ENCODE data around the gene LOC101059915.
A peak's percentile ranks its signal among the peaks of the same experiment; 100 is the strongest.
"Not testable (repeated sequence)": the region's sequence is repeated elsewhere in the genome, so short reads cannot be mapped to it uniquely, and the experiment has no call there.

The LOC101059915 gene

DNA sequence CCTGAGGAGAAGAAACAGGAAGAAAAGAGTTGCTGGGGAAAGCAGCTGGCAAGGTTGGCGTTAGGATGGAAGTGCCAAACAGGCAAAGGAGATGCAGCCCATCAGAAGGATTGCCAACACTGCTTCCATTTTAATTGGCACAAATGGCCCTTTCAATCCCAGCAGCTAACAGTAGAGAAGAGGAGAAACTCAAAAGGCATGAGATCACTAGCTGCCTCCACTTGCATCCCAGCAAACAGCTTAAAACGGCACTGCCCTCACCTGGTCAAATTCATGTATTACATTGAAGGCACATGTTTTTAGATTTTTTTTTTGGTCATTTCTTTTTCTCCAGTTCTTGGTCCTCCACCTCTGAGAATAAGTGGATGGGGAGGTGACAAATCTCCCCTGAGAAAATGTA is 14.9 kb upstream of the LOC101059915 start:
- H3K27me3 Mint-ChIP-seq: peaks cover 13% of the 10 kb centered on the region
- peak; percentile 71 for DNase-seq
- H3K9me3 Mint-ChIP-seq: no peaks in the 10 kb centered on the region
- no peak overlapping the region for H3K27ac Mint-ChIP-seq
- no peaks in the 10 kb centered on the region for H3K36me3 Mint-ChIP-seq (ENCODE audit: low read depth)
- H3K4me1 Mint-ChIP-seq: peaks cover 28% of the 10 kb centered on the region
- POLR2A ChIA-PET: interaction anchor here (0.6 kb wide), 1 partner anchor 567 kb away, joined by 3 read pairs; no protein-coding TSS in a partner anchor
- CTCF ChIA-PET: interaction anchor here (0.6 to 1.3 kb wide), 7 partner anchors 9 to 284 kb away, joined by 3 to 6 read pairs (median 4); partner anchors contain the start of gene LOC101059915
- no peak overlapping the region for H3K4me3 Mint-ChIP-seq

DNA sequence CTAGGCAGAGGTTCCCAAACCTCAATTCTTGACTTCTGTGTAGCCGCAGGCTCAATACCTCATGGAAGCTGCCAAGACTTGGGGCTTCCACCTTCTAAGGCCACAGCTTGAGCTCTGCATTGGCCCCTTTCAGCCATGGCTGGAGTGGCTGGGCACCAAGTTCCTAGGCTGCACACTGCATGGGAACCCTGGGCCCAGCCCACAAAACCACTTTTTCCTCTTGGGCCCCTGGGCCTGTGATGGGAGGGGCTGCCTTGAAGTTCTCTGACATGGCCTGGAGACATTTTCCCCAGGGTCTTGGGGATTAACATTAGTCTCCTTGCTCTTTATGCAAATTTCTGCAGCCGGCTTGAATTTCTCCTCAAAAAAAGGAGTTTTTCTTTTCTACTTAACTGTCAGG is 14.0 kb upstream of the LOC101059915 start:
- Mint-ChIP-seq H3K27me3 (peaks cover 13% of the 10 kb centered on the region), H3K4me1 (peaks cover 26% of the 10 kb centered on the region), H3K36me3 (ENCODE audit: low read depth) (no peaks in the 10 kb centered on the region), H3K9me3 (no peaks in the 10 kb centered on the region), H3K27ac (no peak overlapping the region), H3K4me3 (no peak overlapping the region)
- ChIA-PET POLR2A (no interaction called here), CTCF (interaction anchor here (0.9 to 1.0 kb wide), 2 partner anchors 14 to 206 kb away, joined by 4 read pairs; partner anchors contain the start of gene LOC101059915)
- no peak for DNase-seq

DNA sequence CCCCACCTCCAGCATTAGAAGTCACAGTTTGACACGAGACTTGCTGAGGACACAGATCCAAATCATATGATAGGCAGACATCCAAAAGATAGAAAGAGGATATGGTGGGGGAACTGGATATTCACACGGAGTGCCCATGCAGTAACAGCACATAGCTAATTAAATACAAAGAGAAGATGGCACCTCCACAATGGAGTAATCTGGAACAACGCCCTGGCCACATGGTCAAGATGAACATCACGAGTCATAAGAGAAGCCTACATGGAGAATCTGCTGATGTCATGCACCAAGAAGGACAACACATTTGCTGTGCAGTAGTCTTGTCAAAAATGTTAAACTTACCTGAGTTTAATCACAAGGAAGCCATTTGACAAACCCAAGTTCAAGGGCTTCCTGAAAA is 10.1 kb upstream of the LOC101059915 start:
- no peaks in the 10 kb centered on the region for H3K9me3 Mint-ChIP-seq
- H3K27ac Mint-ChIP-seq: no peak overlapping the region
- H3K36me3 Mint-ChIP-seq (ENCODE audit: low read depth): no peaks in the 10 kb centered on the region
- CTCF ChIA-PET: no interaction called here
- no peak overlapping the region for H3K4me3 Mint-ChIP-seq
- POLR2A ChIA-PET: no interaction called here
- H3K27me3 Mint-ChIP-seq: peaks cover 13% of the 10 kb centered on the region
- H3K4me1 Mint-ChIP-seq: peaks cover 11% of the 10 kb centered on the region
- no peak for DNase-seq

DNA sequence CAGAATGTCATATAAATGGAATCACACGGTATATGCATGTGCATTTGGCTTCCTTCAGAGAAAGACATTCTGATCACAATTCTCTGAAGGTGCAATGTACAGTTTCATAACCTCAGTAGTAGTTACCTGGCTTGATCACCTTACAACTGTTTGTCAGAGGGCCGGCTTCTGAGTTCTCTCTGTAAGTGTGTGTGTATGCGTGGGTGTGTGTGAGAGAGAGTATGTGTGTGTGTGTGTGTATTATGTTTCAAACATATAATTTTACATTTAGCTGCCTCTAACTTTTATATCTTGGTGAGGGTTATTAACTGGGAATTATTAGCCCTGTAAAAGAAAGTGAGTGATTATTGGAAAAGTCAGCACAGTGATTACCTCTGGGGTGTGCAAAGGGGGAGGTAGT is 8.0 kb upstream of the LOC101059915 start:
- no peak for DNase-seq
- no peaks in the 10 kb centered on the region for H3K9me3 Mint-ChIP-seq
- no peak overlapping the region for H3K4me3 Mint-ChIP-seq
- H3K36me3 Mint-ChIP-seq (ENCODE audit: low read depth): no peaks in the 10 kb centered on the region
- ChIA-PET CTCF (no interaction called here), POLR2A (no interaction called here)
- H3K27ac Mint-ChIP-seq: no peak overlapping the region
- peaks cover 12% of the 10 kb centered on the region for H3K27me3 Mint-ChIP-seq
- H3K4me1 Mint-ChIP-seq: peaks cover 25% of the 10 kb centered on the region

DNA sequence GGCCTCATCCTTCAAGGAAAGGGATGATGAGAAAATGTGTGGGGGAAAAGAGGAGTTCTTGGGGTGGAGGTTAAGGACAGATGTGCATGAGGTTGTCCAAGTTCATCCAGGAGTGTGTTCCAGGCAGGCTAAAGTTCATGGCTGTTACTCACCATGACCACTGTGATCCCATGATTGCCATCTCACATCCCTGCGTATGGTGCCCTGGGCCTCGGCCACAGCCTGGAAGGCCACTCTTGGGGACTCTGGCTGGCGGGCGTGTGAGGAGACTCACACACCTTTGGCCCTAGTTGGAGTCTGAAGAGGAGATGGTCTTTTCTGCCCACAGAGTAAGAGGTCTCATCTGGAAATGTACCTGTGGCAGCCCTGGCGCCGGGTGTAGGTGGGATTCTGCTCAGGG is 7.4 kb upstream of the LOC101059915 start:
- Mint-ChIP-seq H3K27me3 (peaks cover 11% of the 10 kb centered on the region), H3K4me1 (peaks cover 25% of the 10 kb centered on the region), H3K9me3 (no peaks in the 10 kb centered on the region), H3K36me3 (ENCODE audit: low read depth) (no peaks in the 10 kb centered on the region), H3K27ac (no peak overlapping the region), H3K4me3 (no peak overlapping the region)
- POLR2A ChIA-PET: no interaction called here
- CTCF ChIA-PET: no interaction called here
- DNase-seq: no peak

DNA sequence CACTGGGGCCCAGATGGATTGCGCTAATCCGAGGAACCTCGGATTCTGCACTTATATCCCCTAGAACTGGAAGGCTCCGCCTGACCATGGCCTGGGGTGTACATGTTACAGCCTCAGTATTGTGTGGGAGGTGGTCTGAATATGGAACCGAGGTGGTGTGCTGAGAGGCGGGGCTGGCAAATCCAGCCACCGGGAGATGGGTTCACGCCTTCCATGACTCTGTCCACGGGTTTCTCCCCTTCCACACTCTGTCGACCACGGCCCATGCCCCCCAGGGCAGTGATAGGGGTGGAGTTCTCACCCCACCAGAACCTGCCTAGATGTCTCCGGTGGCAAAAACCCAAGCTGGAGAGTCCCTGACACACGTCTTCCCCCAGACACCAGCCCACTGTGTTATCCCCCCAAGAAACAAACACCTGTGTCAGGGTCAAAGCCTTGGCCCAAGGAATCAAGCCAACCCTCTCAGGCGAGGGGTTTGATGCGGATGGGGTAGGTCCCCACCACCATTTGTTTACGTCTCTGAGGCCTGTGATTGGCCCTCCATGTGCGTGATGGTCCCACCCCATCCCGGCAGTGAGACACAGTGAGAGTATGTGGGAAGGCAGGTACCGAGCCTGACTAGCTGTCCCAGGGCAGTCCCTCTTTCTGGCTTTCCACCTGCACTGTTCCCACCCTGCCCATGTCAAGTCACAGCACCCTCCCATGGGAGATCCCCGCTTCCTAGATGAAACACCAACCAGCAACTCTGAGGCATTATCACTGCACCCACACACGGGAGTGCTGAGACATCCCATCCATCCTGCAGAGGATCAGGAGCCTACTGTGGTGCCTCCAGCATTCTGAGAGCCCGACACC is 6.6 kb upstream of the LOC101059915 start:
- H3K4me1 Mint-ChIP-seq: peaks cover 25% of the 10 kb centered on the region

DNA sequence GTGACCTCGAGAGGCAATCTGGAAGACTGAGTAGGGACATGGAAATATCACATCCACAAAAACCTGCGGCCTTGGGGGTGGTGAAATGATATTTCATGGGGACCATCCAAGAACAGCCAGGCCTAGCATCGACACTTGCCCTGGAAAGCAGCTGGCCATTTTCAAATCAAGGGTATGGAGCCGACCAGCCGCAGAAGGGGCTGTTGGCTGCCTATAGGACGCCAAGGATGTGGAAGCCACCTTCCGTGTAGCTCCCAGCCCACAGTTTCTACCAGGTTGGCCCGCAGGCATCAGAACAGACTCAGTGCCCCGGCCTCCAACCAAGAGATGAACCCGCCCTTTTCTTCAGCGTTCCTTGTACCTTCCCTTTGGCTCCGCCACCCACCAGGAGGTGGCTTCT is 5.4 kb upstream of the LOC101059915 start:
- H3K9me3 Mint-ChIP-seq: no peaks in the 10 kb centered on the region
- peak overlapping the region; percentile 82 for H3K27ac Mint-ChIP-seq
- no peaks in the 10 kb centered on the region for H3K36me3 Mint-ChIP-seq (ENCODE audit: low read depth)
- no peak for DNase-seq
- no peak overlapping the region for H3K4me3 Mint-ChIP-seq
- peaks cover 20% of the 10 kb centered on the region for H3K4me1 Mint-ChIP-seq
- POLR2A ChIA-PET: no interaction called here
- CTCF ChIA-PET: no interaction called here
- no peaks in the 10 kb centered on the region for H3K27me3 Mint-ChIP-seq

More for the DNA sequence above, 6.6 kb upstream of the LOC101059915 start:
- ChIA-PET POLR2A (no interaction called here), CTCF (no interaction called here)
- H3K9me3 Mint-ChIP-seq: no peaks in the 10 kb centered on the region
- no peak overlapping the region for H3K27ac Mint-ChIP-seq
- H3K4me3 Mint-ChIP-seq: no peak overlapping the region
- no peaks in the 10 kb centered on the region for H3K36me3 Mint-ChIP-seq (ENCODE audit: low read depth)
- peaks cover 11% of the 10 kb centered on the region for H3K27me3 Mint-ChIP-seq
- DNase-seq: no peak

DNA sequence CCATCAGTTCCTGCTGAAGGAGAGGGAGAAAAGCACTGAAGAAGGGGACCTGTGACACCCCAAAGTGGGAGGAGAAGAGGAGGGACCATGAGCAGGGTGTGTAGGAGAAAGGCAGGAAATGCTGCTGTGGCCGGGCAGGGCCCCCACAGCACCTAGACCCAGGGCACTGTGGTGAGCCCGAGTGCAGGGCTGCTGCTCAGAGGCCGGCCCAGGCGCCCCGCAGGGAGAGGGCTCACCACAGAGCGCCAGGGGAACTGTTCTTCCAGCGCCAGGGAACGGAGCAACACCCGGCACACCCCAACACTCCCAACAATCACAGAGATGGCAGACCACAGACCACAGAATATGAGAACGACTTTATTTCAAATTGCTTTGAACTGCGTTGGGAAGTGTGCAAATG is 4.7 kb upstream of the LOC101059915 start:
- Mint-ChIP-seq H3K4me1 (peaks cover 19% of the 10 kb centered on the region), H3K27ac (peak overlapping the region; percentile 82), H3K4me3 (peak overlapping the region; percentile 57)
- H3K9me3 Mint-ChIP-seq; H3K36me3 Mint-ChIP-seq (ENCODE audit: low read depth); POLR2A ChIA-PET; CTCF ChIA-PET; H3K27me3 Mint-ChIP-seq: not testable (repeated sequence)
- peak; percentile 22 for DNase-seq

DNA sequence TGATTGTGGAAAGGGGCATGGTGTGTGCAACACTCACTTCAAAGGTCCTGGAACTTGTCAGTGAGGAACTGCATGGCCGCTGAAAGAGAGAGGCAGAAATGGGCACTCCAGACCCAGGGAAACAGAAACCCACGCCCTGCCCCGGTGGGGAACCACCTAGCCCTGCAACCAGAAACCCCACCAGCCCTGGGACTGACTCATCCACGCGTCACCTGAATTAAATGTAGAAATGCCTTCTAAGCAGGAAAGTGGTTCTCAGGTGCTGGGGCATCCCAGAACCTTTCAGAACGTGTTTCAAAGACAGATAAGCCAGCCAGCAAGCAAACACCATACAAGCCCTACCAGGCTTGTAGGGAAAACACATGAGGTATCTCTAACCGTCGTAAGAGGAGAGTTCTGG is 4.1 kb upstream of the LOC101059915 start:
- H3K9me3 Mint-ChIP-seq; H3K27me3 Mint-ChIP-seq; CTCF ChIA-PET; H3K36me3 Mint-ChIP-seq (ENCODE audit: low read depth); POLR2A ChIA-PET: not testable (repeated sequence)
- H3K4me3 Mint-ChIP-seq: peak overlapping the region; percentile 38
- peaks cover 19% of the 10 kb centered on the region for H3K4me1 Mint-ChIP-seq
- peak overlapping the region; percentile 50 for H3K27ac Mint-ChIP-seq
- peak; percentile 26 for DNase-seq

DNA sequence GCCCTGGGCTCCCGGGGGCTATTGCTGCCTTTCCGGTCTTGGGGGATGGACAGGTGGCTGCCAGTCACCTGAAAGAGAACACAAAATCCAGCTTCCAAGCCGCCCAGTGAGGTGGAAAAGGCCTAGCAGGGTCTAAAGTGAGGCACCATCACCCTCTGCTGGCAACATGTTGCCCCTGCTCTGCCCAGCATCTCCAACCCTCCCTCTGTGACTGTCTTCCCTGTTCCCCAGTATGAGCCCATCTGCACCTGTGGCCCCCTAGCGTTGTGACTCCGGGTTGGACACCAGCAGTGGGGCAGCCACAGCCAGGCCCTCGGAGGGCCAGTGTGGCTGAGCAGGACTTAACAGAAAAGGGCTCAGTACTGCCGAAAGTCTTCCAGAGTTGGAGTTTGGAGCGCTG is 3.1 kb upstream of the LOC101059915 start:
- POLR2A ChIA-PET; H3K36me3 Mint-ChIP-seq (ENCODE audit: low read depth); H3K4me3 Mint-ChIP-seq; H3K9me3 Mint-ChIP-seq; H3K27me3 Mint-ChIP-seq; H3K27ac Mint-ChIP-seq; CTCF ChIA-PET: not testable (repeated sequence)
- H3K4me1 Mint-ChIP-seq: peaks cover 19% of the 10 kb centered on the region
- peak; percentile 7 for DNase-seq

DNA sequence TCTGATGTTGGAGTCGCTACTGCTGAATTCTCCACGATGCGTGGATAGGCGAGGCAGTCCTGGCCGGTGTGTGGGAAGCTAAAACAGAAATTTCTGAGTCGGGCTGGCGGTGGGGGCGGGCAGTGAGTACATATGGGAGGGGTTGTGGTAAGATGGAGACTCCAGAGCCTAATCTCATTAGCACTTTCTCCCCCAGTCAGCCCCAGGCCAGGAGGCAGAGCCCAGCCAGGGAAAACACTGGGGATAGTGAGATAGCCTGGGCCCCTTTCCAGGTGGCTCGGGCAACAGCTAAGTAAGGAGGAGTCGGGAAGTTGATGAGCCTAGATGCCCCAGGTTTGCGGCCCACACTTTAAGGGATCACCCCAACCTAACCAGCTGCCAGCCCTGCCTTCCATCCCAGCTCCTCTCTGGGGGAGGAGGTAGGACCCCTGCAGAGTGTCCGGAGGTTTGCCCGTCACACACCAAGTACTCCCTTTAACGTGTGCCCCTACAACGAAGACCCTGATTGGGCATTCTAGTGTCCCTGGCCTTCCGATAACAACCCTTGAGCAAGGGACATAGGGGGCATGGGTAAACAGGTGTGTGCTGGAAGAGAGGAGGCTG is 2.4 kb upstream of the LOC101059915 start:
- no peak for DNase-seq
- no peak overlapping the region for H3K27ac Mint-ChIP-seq
- H3K36me3 Mint-ChIP-seq (ENCODE audit: low read depth): no peaks in the 10 kb centered on the region
- ChIA-PET POLR2A (no interaction called here), CTCF (no interaction called here)
- H3K4me3 Mint-ChIP-seq: no peak overlapping the region
- H3K27me3 Mint-ChIP-seq: no peaks in the 10 kb centered on the region
- peaks cover 19% of the 10 kb centered on the region for H3K4me1 Mint-ChIP-seq
- H3K9me3 Mint-ChIP-seq: no peaks in the 10 kb centered on the region

DNA sequence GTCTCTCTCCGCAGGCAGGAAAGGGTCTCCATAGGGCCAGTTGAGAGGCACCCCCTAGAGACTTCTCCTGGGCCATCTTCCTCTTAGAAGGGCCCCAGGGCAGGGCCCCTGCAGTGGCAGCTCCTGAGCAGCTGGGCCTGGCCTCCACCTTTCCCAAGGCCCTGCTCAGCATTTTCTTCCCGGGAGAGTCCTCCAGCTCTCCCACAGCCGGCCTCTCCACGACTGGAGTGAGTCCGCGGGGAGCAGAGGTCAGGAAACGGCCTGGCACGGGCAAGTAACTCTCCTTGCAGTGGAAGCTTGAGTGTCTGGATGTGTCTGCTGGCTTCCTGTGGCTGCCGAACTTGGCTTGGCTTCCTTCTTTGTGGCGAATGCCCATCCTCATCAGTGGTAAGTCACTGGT is 1.6 kb upstream of the LOC101059915 start:
- H3K4me3 Mint-ChIP-seq: no peak overlapping the region
- ChIA-PET POLR2A (no interaction called here), CTCF (no interaction called here)
- no peak overlapping the region for H3K27ac Mint-ChIP-seq
- no peaks in the 10 kb centered on the region for H3K9me3 Mint-ChIP-seq
- H3K36me3 Mint-ChIP-seq (ENCODE audit: low read depth): no peaks in the 10 kb centered on the region
- H3K4me1 Mint-ChIP-seq: peaks cover 25% of the 10 kb centered on the region
- DNase-seq: no peak
- H3K27me3 Mint-ChIP-seq: no peaks in the 10 kb centered on the region

DNA sequence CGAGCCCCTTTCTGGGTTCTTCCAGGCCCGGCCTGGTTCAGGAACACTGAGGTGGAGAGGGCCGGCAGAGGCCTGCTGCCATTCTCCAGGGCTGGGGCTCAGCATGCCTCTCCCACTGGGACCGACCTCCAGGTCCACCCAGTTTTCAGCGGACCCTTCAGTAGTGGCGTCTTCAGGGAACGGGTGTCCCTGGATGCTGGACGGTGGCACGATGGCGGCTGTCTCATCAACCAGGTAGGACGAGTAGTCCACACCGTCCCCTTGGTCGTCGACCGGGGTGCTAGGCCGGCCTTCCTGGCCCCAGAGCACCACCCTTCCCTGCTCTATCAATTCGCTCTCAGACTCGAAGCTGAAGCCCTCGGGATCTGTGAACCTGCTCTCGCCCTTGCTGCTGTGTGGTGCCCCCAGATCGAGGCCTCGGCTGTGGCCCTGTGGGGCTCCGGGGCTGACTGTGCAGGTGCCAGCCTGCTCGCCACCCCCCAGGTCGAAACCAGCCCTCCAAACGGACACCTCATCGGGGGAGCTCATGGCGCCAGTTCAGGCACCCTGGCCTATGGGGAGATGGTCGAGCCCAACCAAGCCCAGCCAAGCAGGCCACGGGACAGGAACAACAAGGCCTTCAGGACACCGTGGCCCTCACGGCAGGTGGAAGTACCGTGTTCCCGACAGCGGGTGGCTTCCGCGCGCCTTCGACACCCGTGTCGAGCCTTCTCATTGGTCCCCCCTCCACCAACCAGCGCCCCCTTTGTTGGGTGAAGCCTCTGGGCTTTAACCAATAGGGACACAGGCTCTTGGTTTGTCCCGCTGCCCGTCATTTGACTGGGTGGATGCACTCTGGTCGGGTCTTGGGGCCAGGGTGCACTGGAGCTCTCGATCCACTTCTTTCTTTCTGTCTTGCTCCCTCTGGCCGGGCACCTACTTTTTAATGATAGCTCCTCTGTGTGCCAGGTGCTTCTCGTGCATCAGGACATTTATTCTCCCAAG is 814 bp upstream of the LOC101059915 start:
- Mint-ChIP-seq H3K36me3 (ENCODE audit: low read depth) (no peaks in the 10 kb centered on the region), H3K27me3 (no peaks in the 10 kb centered on the region), H3K27ac (no peak overlapping the region), H3K4me3 (no peak overlapping the region), H3K9me3 (no peaks in the 10 kb centered on the region), H3K4me1 (peaks cover 33% of the 10 kb centered on the region)
- POLR2A ChIA-PET: no interaction called here
- no peak for DNase-seq
- CTCF ChIA-PET: interaction anchor here (0.9 kb wide), 1 partner anchor 14 kb away, joined by 4 read pairs; no protein-coding TSS in a partner anchor
